ENCODE results near the gene TGFB1I1.

Gene TGFB1I1

DNA sequence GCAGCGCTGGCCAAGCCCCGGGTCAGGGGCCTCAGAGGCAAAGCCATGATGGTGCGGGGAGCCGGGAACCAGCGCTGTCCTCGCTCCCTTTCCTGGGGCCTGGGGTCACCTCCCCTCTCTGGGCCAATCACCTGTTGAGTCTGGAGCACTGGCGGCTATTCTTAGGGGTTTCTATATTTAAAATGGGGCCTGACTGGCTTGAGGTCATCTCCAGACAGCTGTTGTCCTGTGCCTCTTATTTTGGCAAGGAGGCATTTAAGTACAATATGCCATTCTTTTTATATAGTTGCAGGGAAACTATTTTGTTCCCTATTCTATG lies 43.7 kb upstream of the TGFB1I1 start, which contains the start of gene COX6A2:
Gene COX6A2, minus strand, starts transcription at position 82 of the 319 bp plus-strand sequence. Its CDS starts 35 bp downstream, at position 47.
- no peak within 1 kb of the TSS for H3K4ac ChIP-seq (ENCODE audit: low read depth in 1 of 2, low read length in 2 of 2)
- no peak within 1 kb of the TSS for H3K27ac ChIP-seq (ENCODE audit: low read length, poor library complexity, severe bottlenecking)
- H3K9ac ChIP-seq (ENCODE audit: low read length), result no peak within 1 kb of the TSS
- no peak for DNase-seq
- no peaks in the 10 kb centered on the region for H3K79me1 ChIP-seq (replicated peaks; ENCODE audit: low read length, poor library complexity, severe bottlenecking)
- H3K4me3 ChIP-seq (ENCODE audit: insufficient read depth in 1 of 2, low read depth in 1 of 2, low read length in 2 of 2), result peak within 1 kb of the TSS in 1 of 2 experiments; percentile 61
- peaks cover 3% of the 10 kb centered on the region for H3K4me1 ChIP-seq (ENCODE audit: control insufficient read depth, insufficient read depth, low read depth, low read length)
- H3K27me3 ChIP-seq (ENCODE audit: control insufficient read depth in 1 of 2, insufficient read depth in 1 of 2, low read length in 2 of 2), result peaks cover 19 to 28% of the 10 kb centered on the region in 2 experiments
- no peaks in the 10 kb centered on the region for H3K36me3 ChIP-seq (ENCODE audit: control insufficient read depth in 1 of 2, insufficient read depth in 2 of 2, low read depth in 1 of 2, low read length in 2 of 2)
- no peak within 1 kb of the TSS for H2BK5ac ChIP-seq (ENCODE audit: low read depth, low read length, poor library complexity, severe bottlenecking)
- no peak within 1 kb of the TSS for H3K18ac ChIP-seq (ENCODE audit: low read depth in 1 of 2, low read length in 2 of 2)
- no peak within 1 kb of the TSS for H3K14ac ChIP-seq (ENCODE audit: low read length in 2 of 2)
- H2BK12ac ChIP-seq (ENCODE audit: low read length in 2 of 2), result no peak within 1 kb of the TSS
- H3K4me2 ChIP-seq (ENCODE audit: low read length, poor library complexity, severe bottlenecking), result no peak within 1 kb of the TSS
- no peak within 1 kb of the TSS for H2BK120ac ChIP-seq (ENCODE audit: low read depth, low read length)
- peak within 1 kb of the TSS; percentile 13 for H4K8ac ChIP-seq (ENCODE audit: low read length)
- no peak within 1 kb of the TSS for H3K23ac ChIP-seq (ENCODE audit: low read length in 2 of 2)
- no peak within 1 kb of the TSS for H2AK5ac ChIP-seq (ENCODE audit: low read length, severe bottlenecking)
- no peak within 1 kb of the TSS for H2BK15ac ChIP-seq (ENCODE audit: low read depth, poor library complexity, severe bottlenecking)
- WGBS, result 29% methylated on average over 7 of the region's 7 CpGs
- H4K91ac ChIP-seq (ENCODE audit: low read length), result no peak within 1 kb of the TSS
- no peaks in the 10 kb centered on the region for H3K9me3 ChIP-seq (ENCODE audit: control insufficient read depth, low read length)
- H2AFZ ChIP-seq (ENCODE audit: low read depth, low read length), result no peak within 1 kb of the TSS

DNA sequence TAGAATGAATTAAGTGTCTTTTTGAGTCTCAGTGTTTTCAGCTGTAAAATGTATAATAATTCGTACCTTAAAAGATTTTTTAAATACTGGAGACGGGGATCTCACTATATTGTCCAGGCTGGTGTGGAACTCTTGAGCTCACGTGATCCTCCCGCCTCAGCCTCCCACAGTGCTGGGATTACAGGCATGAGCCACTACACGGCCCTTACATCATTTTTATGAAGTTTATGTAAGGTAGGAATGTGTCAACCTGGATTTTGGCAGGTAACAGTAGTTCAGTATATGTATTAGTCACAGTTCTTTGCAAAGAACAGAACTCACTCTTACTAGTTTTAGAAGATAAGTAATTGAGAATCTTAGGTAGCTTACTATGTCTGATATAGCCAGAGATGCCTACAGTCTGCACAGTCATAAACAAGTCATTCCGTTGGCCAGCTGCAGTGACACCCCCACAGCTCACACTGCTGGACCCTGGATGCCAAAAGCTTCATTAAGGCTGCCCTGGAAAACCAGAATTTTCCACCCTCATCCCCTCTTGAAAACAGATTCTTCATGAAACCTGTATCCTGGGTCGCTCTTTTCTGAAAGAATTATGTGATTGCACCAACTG lies 43.2 kb upstream of the TGFB1I1 start:
- H3K14ac ChIP-seq (ENCODE audit: low read length in 2 of 2), result no peak overlapping the region
- no peak overlapping the region for H2BK120ac ChIP-seq (ENCODE audit: low read depth, low read length)
- no peaks in the 10 kb centered on the region for H3K79me1 ChIP-seq (replicated peaks; ENCODE audit: low read length, poor library complexity, severe bottlenecking)
- H2BK12ac ChIP-seq (ENCODE audit: low read length in 2 of 2), result no peak overlapping the region
- H2AFZ ChIP-seq (ENCODE audit: low read depth, low read length), result no peak overlapping the region
- H4K91ac ChIP-seq (ENCODE audit: low read length), result no peak overlapping the region
- H3K9ac ChIP-seq (ENCODE audit: low read length), result no peak overlapping the region
- no peak overlapping the region for H2AK5ac ChIP-seq (ENCODE audit: low read length, severe bottlenecking)
- H3K36me3 ChIP-seq (ENCODE audit: control insufficient read depth in 1 of 2, insufficient read depth in 2 of 2, low read depth in 1 of 2, low read length in 2 of 2), result no peaks in the 10 kb centered on the region
- DNase-seq, result no peak
- no peak overlapping the region for H3K4me2 ChIP-seq (ENCODE audit: low read length, poor library complexity, severe bottlenecking)
- H3K27me3 ChIP-seq (ENCODE audit: control insufficient read depth in 1 of 2, insufficient read depth in 1 of 2, low read length in 2 of 2), result peaks cover 17 to 23% of the 10 kb centered on the region in 2 experiments
- H3K23ac ChIP-seq (ENCODE audit: low read length in 2 of 2), result no peak overlapping the region
- no peaks in the 10 kb centered on the region for H3K9me3 ChIP-seq (ENCODE audit: control insufficient read depth, low read length)
- no peak overlapping the region for H3K27ac ChIP-seq (ENCODE audit: low read length, poor library complexity, severe bottlenecking)
- H4K8ac ChIP-seq (ENCODE audit: low read length), result no peak overlapping the region
- H2BK15ac ChIP-seq (ENCODE audit: low read depth, poor library complexity, severe bottlenecking), result no peak overlapping the region
- no peak overlapping the region for H3K4me3 ChIP-seq (ENCODE audit: insufficient read depth in 1 of 2, low read depth in 1 of 2, low read length in 2 of 2)
- no peak overlapping the region for H3K4ac ChIP-seq (ENCODE audit: low read depth in 1 of 2, low read length in 2 of 2)
- peaks cover 3% of the 10 kb centered on the region for H3K4me1 ChIP-seq (ENCODE audit: control insufficient read depth, insufficient read depth, low read depth, low read length)
- 81% methylated on average over 6 of the region's 7 CpGs for WGBS
- H2BK5ac ChIP-seq (ENCODE audit: low read depth, low read length, poor library complexity, severe bottlenecking), result no peak overlapping the region
- H3K18ac ChIP-seq (ENCODE audit: low read depth in 1 of 2, low read length in 2 of 2), result no peak overlapping the region

DNA sequence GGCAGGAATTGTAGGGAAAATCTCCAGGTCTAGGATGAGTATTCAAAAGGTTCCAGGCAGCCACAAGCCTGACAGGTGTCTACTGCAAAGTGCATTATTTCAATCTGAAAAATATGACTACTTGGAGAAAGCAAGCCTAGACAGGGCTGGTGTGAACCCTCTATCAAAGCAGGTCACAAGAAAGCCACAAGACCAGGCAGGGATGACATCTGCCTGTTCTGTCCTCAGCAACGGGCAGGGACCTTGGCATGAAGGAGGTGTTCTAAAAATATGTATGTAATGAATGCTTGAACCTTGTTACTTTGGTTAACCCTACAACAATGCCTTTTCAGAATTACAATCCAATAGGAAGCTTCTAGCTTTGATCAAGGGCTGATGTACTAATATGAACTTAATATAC lies 42.6 kb upstream of the TGFB1I1 start:
- Histone ChIP-seq H3K4ac (ENCODE audit: low read depth in 1 of 2, low read length in 2 of 2) (no peak overlapping the region), H2AK5ac (ENCODE audit: low read length, severe bottlenecking) (no peak overlapping the region), H3K4me3 (ENCODE audit: insufficient read depth in 1 of 2, low read depth in 1 of 2, low read length in 2 of 2) (no peak overlapping the region), H3K14ac (ENCODE audit: low read length in 2 of 2) (no peak overlapping the region), H2BK5ac (ENCODE audit: low read depth, low read length, poor library complexity, severe bottlenecking) (no peak overlapping the region), H3K9me3 (ENCODE audit: control insufficient read depth, low read length) (no peaks in the 10 kb centered on the region), H3K79me1 (replicated peaks; ENCODE audit: low read length, poor library complexity, severe bottlenecking) (no peaks in the 10 kb centered on the region), H3K4me1 (ENCODE audit: control insufficient read depth, insufficient read depth, low read depth, low read length) (peaks cover 3% of the 10 kb centered on the region), H2AFZ (ENCODE audit: low read depth, low read length) (no peak overlapping the region), H4K8ac (ENCODE audit: low read length) (no peak overlapping the region), H3K4me2 (ENCODE audit: low read length, poor library complexity, severe bottlenecking) (no peak overlapping the region), H3K18ac (ENCODE audit: low read depth in 1 of 2, low read length in 2 of 2) (no peak overlapping the region), H2BK120ac (ENCODE audit: low read depth, low read length) (no peak overlapping the region), H3K9ac (ENCODE audit: low read length) (no peak overlapping the region), H4K91ac (ENCODE audit: low read length) (no peak overlapping the region), H3K27ac (ENCODE audit: low read length, poor library complexity, severe bottlenecking) (no peak overlapping the region), H3K36me3 (ENCODE audit: control insufficient read depth in 1 of 2, insufficient read depth in 2 of 2, low read depth in 1 of 2, low read length in 2 of 2) (no peaks in the 10 kb centered on the region), H2BK15ac (ENCODE audit: low read depth, poor library complexity, severe bottlenecking) (no peak overlapping the region), H2BK12ac (ENCODE audit: low read length in 2 of 2) (no peak overlapping the region), H3K23ac (ENCODE audit: low read length in 2 of 2) (no peak overlapping the region), H3K27me3 (ENCODE audit: control insufficient read depth in 1 of 2, insufficient read depth in 1 of 2, low read length in 2 of 2) (peaks cover 17 to 23% of the 10 kb centered on the region in 2 experiments)
- DNase-seq, result no peak
- no CpG with 5 or more reads among the region's 1 CpG for WGBS

DNA sequence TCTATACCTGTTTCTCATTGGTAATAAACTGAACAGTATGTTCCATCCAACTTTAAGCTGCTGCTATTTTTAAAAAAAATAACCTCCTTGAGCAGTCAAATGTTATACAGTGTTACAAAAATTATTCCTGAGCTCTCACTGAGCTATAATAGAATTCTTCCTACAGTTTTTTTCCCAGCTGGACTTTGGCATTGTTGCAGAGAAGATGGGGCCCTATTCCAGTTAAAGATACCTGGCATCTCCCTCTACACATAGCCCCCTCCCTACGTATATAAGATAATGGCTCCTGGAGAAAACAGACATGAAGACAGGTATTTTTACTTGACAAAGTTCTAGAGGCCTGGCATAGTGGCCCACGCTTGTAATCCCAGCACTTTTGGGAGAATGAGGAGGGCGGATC lies 42.2 kb upstream of the TGFB1I1 start:
- peaks cover 17 to 22% of the 10 kb centered on the region in 2 experiments for H3K27me3 ChIP-seq (ENCODE audit: control insufficient read depth in 1 of 2, insufficient read depth in 1 of 2, low read length in 2 of 2)
- no peak overlapping the region for H2BK5ac ChIP-seq (ENCODE audit: low read depth, low read length, poor library complexity, severe bottlenecking)
- H3K4me1 ChIP-seq (ENCODE audit: control insufficient read depth, insufficient read depth, low read depth, low read length), result peaks cover 3% of the 10 kb centered on the region
- no peaks in the 10 kb centered on the region for H3K36me3 ChIP-seq (ENCODE audit: control insufficient read depth in 1 of 2, insufficient read depth in 2 of 2, low read depth in 1 of 2, low read length in 2 of 2)
- H3K23ac ChIP-seq (ENCODE audit: low read length in 2 of 2), result no peak overlapping the region
- H2AFZ ChIP-seq (ENCODE audit: low read depth, low read length), result no peak overlapping the region
- H4K8ac ChIP-seq (ENCODE audit: low read length), result no peak overlapping the region
- no peak overlapping the region for H3K4me2 ChIP-seq (ENCODE audit: low read length, poor library complexity, severe bottlenecking)
- H2BK12ac ChIP-seq (ENCODE audit: low read length in 2 of 2), result no peak overlapping the region
- no peak overlapping the region for H3K27ac ChIP-seq (ENCODE audit: low read length, poor library complexity, severe bottlenecking)
- H4K91ac ChIP-seq (ENCODE audit: low read length), result no peak overlapping the region
- H2BK15ac ChIP-seq (ENCODE audit: low read depth, poor library complexity, severe bottlenecking), result no peak overlapping the region
- no peak overlapping the region for H3K4ac ChIP-seq (ENCODE audit: low read depth in 1 of 2, low read length in 2 of 2)
- H3K9ac ChIP-seq (ENCODE audit: low read length), result no peak overlapping the region
- no peak overlapping the region for H2BK120ac ChIP-seq (ENCODE audit: low read depth, low read length)
- no peak for DNase-seq
- H3K14ac ChIP-seq (ENCODE audit: low read length in 2 of 2), result no peak overlapping the region
- no peak overlapping the region for H3K18ac ChIP-seq (ENCODE audit: low read depth in 1 of 2, low read length in 2 of 2)
- no peak overlapping the region for H3K4me3 ChIP-seq (ENCODE audit: insufficient read depth in 1 of 2, low read depth in 1 of 2, low read length in 2 of 2)
- no peaks in the 10 kb centered on the region for H3K79me1 ChIP-seq (replicated peaks; ENCODE audit: low read length, poor library complexity, severe bottlenecking)
- WGBS, result 82% methylated on average over 2 of the region's 3 CpGs
- no peak overlapping the region for H2AK5ac ChIP-seq (ENCODE audit: low read length, severe bottlenecking)
- no peaks in the 10 kb centered on the region for H3K9me3 ChIP-seq (ENCODE audit: control insufficient read depth, low read length)
